B cell (primary cell): ENCODE data around the gene CHCHD5.

Source experiments
- EZH2 ChIP-seq: IDR thresholded peaks from 2 replicates; pipeline ENCODE4 v1.6.1; 2012; ENCODE audit warnings: borderline replicate concordance, low read depth, mild to moderate bottlenecking, moderate library complexity, low read length; ENCODE audit not compliant: insufficient read depth, poor library complexity, severe bottlenecking
- TF ChIP-seq, protein P1 (sequence below): fragments of 200-600 bp; IDR thresholded peaks from one replicate; pipeline ENCODE4 v1.8.0; 2022; ENCODE audit warnings: antibody characterized with exemption, mild to moderate bottlenecking

DNA sequence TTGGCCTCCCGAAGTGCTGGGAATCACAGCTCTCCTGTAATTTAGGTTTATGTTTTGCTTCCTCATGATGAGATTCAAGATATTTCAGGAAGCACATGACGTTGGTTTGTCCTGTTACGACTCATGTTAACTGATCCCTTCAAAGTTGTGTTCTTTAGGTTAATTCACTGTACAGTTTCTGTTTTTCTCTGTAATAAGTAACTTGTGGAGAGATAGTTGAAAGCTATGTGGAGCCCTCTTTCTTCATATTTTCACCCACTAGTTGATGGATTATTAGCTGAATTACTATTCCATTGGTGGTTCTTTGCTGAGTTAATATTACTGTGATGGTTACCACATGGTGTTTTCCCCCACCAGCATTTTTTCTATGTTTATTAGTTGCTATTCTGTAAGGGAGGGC lies 18.3 kb upstream of the CHCHD5 start:
- TF ChIP-seq, protein P1, sequence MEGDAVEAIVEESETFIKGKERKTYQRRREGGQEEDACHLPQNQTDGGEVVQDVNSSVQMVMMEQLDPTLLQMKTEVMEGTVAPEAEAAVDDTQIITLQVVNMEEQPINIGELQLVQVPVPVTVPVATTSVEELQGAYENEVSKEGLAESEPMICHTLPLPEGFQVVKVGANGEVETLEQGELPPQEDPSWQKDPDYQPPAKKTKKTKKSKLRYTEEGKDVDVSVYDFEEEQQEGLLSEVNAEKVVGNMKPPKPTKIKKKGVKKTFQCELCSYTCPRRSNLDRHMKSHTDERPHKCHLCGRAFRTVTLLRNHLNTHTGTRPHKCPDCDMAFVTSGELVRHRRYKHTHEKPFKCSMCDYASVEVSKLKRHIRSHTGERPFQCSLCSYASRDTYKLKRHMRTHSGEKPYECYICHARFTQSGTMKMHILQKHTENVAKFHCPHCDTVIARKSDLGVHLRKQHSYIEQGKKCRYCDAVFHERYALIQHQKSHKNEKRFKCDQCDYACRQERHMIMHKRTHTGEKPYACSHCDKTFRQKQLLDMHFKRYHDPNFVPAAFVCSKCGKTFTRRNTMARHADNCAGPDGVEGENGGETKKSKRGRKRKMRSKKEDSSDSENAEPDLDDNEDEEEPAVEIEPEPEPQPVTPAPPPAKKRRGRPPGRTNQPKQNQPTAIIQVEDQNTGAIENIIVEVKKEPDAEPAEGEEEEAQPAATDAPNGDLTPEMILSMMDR: no peak
- TF ChIP-seq EZH2: no peak
